ENCODE measurements around the gene ENPP3. TPM values are rescaled to one million over a fixed set of nuclear protein-coding genes. Genes with fewer than 3 reads are reported as not detected.

ENPP3 gene
- total and polyA plus RNA-seq, 2 experiments from 2014 or later, result 0.98 to 2.7 TPM

GRCh38 chr6:131766631-131767030 lies 129.5 kb downstream of the ENPP3 start:
- WGBS (ENCODE audit: low lambda C conversion rate, missing lambda C conversion rate), result 70% methylated on average over 2 of the region's 2 CpGs
- no peaks in the 10 kb centered on the region for H3K9me2 ChIP-seq (replicated peaks; ENCODE audit: insufficient read depth)
- peaks cover 7% of the 10 kb centered on the region for H3K4me1 ChIP-seq (ENCODE audit: insufficient read depth)
- TF ChIP-seq EZH2 (IDR thresholded peaks at IDR 0.05; ENCODE audit: borderline replicate concordance), result no peak
- no peak for TF ChIP-seq EZH2phosphoT487 (IDR thresholded peaks at IDR 0.05; ENCODE audit: low read depth, severe bottlenecking, unreplicated experiment)
- TF ChIP-seq, protein P1, sequence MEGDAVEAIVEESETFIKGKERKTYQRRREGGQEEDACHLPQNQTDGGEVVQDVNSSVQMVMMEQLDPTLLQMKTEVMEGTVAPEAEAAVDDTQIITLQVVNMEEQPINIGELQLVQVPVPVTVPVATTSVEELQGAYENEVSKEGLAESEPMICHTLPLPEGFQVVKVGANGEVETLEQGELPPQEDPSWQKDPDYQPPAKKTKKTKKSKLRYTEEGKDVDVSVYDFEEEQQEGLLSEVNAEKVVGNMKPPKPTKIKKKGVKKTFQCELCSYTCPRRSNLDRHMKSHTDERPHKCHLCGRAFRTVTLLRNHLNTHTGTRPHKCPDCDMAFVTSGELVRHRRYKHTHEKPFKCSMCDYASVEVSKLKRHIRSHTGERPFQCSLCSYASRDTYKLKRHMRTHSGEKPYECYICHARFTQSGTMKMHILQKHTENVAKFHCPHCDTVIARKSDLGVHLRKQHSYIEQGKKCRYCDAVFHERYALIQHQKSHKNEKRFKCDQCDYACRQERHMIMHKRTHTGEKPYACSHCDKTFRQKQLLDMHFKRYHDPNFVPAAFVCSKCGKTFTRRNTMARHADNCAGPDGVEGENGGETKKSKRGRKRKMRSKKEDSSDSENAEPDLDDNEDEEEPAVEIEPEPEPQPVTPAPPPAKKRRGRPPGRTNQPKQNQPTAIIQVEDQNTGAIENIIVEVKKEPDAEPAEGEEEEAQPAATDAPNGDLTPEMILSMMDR (IDR thresholded peaks at IDR 0.05; ENCODE audit: poor library complexity), result no peak
- H3K79me2 ChIP-seq, result no peaks in the 10 kb centered on the region
- no peaks in the 10 kb centered on the region for H3K27me3 ChIP-seq
- no peak overlapping the region for H3K4me2 ChIP-seq
- no peak overlapping the region for H3K4me3 ChIP-seq
- H2AFZ ChIP-seq, result no peak overlapping the region
- no peaks in the 10 kb centered on the region for H3K9me3 ChIP-seq (ENCODE audit: low read depth)
- no peak for DNase-seq (ENCODE audit: low spot score)
- no peak overlapping the region for H3K27ac ChIP-seq
- H3K36me3 ChIP-seq (replicated peaks; ENCODE audit: insufficient read depth, low read depth), result no peaks in the 10 kb centered on the region
- no peaks in the 10 kb centered on the region for H4K20me1 ChIP-seq (ENCODE audit: insufficient read depth, poor library complexity, severe bottlenecking)

GRCh38 chr6:131768964-131769363 lies 131.9 kb downstream of the ENPP3 start:
- Histone ChIP-seq H3K27me3 (no peaks in the 10 kb centered on the region), H3K4me1 (ENCODE audit: insufficient read depth) (peaks cover 7% of the 10 kb centered on the region), H3K4me2 (no peak overlapping the region), H2AFZ (no peak overlapping the region), H3K27ac (no peak overlapping the region), H4K20me1 (ENCODE audit: insufficient read depth, poor library complexity, severe bottlenecking) (no peaks in the 10 kb centered on the region), H3K4me3 (no peak overlapping the region), H3K9me2 (replicated peaks; ENCODE audit: insufficient read depth) (no peaks in the 10 kb centered on the region), H3K36me3 (replicated peaks; ENCODE audit: insufficient read depth, low read depth) (no peaks in the 10 kb centered on the region), H3K9me3 (ENCODE audit: low read depth) (no peaks in the 10 kb centered on the region), H3K79me2 (no peaks in the 10 kb centered on the region)
- no peak for DNase-seq (ENCODE audit: low spot score)
- TF ChIP-seq EZH2 (IDR thresholded peaks at IDR 0.05; ENCODE audit: borderline replicate concordance), result no peak
- TF ChIP-seq EZH2phosphoT487 (IDR thresholded peaks at IDR 0.05; ENCODE audit: low read depth, severe bottlenecking, unreplicated experiment), result no peak
- TF ChIP-seq, protein P1 (IDR thresholded peaks at IDR 0.05; ENCODE audit: poor library complexity), result no peak
- 88% methylated on average over 1 of the region's 1 CpG for WGBS (ENCODE audit: low lambda C conversion rate, missing lambda C conversion rate)

DNA sequence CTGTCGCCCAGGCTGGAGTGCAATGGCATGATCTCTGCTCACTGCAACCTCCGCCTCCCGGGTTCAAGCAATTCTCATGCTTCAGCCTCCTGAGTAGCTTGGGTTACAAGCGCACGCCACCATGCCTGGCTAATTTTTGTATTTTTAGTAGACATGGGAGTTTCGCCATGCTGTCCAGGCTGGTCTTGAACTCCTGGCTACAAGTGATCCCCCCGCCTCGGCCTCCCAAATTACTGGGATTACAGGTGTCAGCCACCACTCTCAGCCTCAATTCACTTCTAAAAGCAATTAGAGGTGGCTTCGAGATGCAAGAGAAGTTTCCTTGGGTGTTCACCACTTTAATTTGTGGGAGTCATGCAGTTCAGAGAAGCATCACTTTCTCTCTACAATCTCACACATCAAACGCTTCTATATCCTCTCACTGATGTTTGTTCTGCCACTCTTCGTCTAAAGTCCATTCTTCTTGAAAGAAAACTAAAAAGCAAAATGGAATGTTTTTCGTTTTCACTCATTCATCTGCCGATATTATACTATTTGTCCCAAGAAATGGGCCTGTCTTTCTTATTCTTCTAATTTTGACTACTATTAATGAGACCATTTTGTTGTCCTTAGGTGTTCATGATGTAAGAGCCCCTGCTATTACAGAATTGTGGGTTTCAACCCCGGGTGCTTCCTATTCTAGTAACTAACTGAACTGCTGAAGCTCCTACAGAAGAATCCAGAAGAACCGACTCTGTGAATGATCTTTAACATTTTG lies 132.5 kb downstream of the ENPP3 start:
- Histone ChIP-seq H3K9me3 (ENCODE audit: low read depth) (no peaks in the 10 kb centered on the region), H3K4me3 (no peak overlapping the region), H3K27me3 (no peaks in the 10 kb centered on the region), H3K79me2 (no peaks in the 10 kb centered on the region), H3K4me2 (no peak overlapping the region), H3K4me1 (ENCODE audit: insufficient read depth) (peaks cover 7% of the 10 kb centered on the region), H3K36me3 (replicated peaks; ENCODE audit: insufficient read depth, low read depth) (no peaks in the 10 kb centered on the region), H3K27ac (no peak overlapping the region), H4K20me1 (ENCODE audit: insufficient read depth, poor library complexity, severe bottlenecking) (no peaks in the 10 kb centered on the region), H3K9me2 (replicated peaks; ENCODE audit: insufficient read depth) (no peaks in the 10 kb centered on the region), H2AFZ (no peak overlapping the region)
- no peak for DNase-seq (ENCODE audit: low spot score)
- 91% methylated on average over 15 of the region's 15 CpGs for WGBS (ENCODE audit: low lambda C conversion rate, missing lambda C conversion rate)
- no peak for TF ChIP-seq EZH2phosphoT487 (IDR thresholded peaks at IDR 0.05; ENCODE audit: low read depth, severe bottlenecking, unreplicated experiment)

DNA sequence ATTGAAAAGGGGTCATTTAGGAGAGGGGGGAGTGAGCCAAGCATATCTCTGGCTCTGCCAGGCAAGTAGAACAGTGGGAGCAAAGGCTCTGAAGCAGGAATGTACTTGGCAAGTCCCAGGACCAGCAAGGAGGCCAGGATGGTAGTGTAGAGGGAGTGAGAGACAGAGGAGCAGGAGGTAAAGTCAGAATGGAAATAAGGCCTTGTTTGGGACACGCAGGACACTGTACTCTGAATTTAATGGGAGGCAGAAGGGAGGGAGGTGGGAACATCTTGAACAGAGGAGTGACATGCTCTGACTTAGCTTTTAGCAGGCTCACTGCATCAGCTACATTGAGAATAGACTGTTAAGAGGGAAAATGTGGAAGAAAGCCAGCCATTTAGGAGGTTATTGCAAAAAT lies 133.7 kb downstream of the ENPP3 start:
- H3K9me3 ChIP-seq (ENCODE audit: low read depth), result no peaks in the 10 kb centered on the region
- no peak overlapping the region for H3K4me3 ChIP-seq
- H3K4me1 ChIP-seq (ENCODE audit: insufficient read depth), result no peaks in the 10 kb centered on the region
- H3K27me3 ChIP-seq, result no peaks in the 10 kb centered on the region
- H3K9me2 ChIP-seq (replicated peaks; ENCODE audit: insufficient read depth), result no peaks in the 10 kb centered on the region
- no peak overlapping the region for H2AFZ ChIP-seq
- no peaks in the 10 kb centered on the region for H3K79me2 ChIP-seq
- H3K4me2 ChIP-seq, result no peak overlapping the region
- H3K27ac ChIP-seq, result no peak overlapping the region
- TF ChIP-seq EZH2 (IDR thresholded peaks at IDR 0.05; ENCODE audit: borderline replicate concordance) (no peak), EZH2phosphoT487 (IDR thresholded peaks at IDR 0.05; ENCODE audit: low read depth, severe bottlenecking, unreplicated experiment) (no peak)
- TF ChIP-seq, protein P1 (IDR thresholded peaks at IDR 0.05; ENCODE audit: poor library complexity), result no peak
- H3K36me3 ChIP-seq (replicated peaks; ENCODE audit: insufficient read depth, low read depth), result no peaks in the 10 kb centered on the region
- 69% methylated on average over 1 of the region's 1 CpG for WGBS (ENCODE audit: low lambda C conversion rate, missing lambda C conversion rate)
- no peaks in the 10 kb centered on the region for H4K20me1 ChIP-seq (ENCODE audit: insufficient read depth, poor library complexity, severe bottlenecking)
- DNase-seq (ENCODE audit: low spot score), result no peak

Data from hepatocyte (in vitro differentiated cells).